ENCODE results near the gene SARDH.

Gene SARDH

GRCh38 chr9:133733421-133733795 is 4.7 kb downstream of the SARDH start:
- no peak for DNase-seq (ENCODE audit: low read depth)

- no peak for DNase-seq (ENCODE audit: low read depth)
Observed at GRCh38 chr9:133732639-133733408, 5.3 kb downstream of the SARDH start.

GRCh38 chr9:133731876-133732638 is 6.1 kb downstream of the SARDH start:
- no peak for DNase-seq (ENCODE audit: low read depth)

DNA sequence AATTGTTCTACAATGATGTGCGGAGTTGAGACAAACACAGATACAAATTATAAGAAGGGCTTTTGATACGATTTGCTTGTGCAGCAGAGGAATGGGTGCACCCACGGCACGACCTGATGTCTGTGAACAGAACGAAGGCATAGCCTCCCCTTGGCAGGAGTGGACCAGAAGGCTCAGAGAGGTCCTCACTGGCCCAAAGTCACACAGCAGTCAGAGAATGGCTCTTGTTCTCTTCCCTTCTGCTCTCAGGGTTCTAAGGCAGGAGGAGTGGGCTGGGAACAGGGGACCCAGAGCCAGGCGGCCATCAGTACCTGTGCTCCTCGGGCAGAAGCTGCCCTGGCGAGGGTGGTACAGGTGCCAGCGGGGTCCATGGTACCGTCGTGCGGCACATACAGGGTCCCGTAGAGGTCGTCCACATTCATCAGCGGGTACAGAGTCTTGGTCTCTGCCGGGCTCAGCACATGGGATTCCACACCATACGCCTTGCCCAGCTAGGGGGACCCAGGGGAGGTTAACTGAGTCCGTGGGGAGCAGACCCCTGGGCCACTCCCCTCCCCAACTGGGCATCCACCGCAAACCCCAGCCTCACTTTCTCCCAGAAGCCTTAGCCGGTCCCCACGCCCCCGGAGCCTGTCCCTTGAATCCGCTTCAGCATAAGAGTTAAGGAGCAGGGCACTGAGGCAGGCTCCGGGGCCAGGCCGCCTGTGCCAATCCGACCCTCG is 7.0 kb downstream of the SARDH start:
- DNase-seq (ENCODE audit: low read depth), result no peak

DNA sequence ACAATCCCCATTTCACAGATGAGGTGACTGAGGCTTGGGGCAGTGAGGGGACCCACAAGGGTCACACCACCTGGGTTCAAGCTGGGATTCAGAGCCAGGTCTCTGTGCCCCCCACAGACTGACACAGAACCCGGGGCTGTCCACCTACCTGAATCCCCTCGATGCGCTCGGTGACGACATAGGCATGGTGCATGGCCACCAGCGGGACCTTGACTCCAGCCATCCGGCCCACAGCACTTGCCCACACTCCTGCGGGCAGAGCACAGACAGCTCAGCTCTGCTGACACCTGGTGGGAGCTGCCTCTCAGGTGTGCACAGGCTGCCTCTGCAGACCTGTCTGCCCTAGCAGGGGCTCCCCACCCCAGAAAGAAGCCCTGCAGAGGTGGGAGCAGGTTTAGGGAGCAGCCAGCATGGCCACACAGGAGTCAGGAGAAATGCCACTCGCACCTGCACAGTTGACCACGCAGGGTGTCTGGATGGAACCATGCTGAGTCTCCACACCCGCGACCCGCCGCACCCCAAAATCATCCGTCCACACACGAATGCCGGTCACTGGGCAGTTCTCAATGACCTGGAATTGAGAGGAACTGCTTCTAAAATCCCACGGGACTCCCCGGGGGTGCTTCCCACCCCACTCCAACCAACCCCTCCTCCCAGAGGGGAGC is 8.4 kb downstream of the SARDH start:
- DNase-seq (ENCODE audit: low read depth), result no peak

DNA sequence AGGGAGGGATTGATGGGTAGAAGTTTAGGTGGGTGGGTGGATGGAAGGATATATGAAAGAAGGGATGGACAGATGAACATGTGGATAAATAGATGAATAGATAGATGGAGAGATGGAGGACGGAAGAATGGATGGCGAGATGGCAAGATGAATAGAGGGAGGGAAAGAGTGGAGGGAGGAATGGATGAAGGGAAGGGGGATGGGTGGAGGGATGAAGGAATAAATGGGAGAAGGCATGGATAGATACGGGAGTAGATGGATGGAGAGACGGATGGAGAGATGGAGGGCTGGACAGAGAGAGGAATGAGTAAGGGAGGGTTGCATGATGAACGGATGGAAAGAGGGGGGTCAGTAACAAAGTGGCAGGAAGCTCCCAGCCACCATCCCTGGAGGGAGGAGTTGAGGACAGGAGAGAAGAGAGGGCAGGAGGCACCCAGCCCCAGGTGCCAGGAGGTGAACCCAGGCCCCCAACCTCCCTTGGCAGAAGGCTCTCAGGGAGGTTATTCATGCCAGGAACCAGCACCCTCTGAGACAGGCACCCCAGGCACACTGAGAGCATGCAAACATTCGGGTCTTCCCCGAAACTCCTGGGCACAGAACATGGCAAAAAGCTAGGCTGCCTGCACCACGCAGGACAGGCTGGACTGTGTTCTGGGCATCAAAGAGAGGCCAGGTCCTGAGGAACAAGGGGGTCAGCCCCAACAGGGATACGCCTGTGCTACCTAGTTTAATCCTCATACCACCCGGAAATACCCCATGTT is 9.1 kb downstream of the SARDH start:
- DNase-seq (ENCODE audit: low read depth), result no peak

- no peak for DNase-seq (ENCODE audit: low read depth)
Observed at GRCh38 chr9:133727876-133728441, 10.2 kb downstream of the SARDH start.

GRCh38 chr9:133727277-133727875 is 10.8 kb downstream of the SARDH start:
- DNase-seq (ENCODE audit: low read depth), result no peak

DNA sequence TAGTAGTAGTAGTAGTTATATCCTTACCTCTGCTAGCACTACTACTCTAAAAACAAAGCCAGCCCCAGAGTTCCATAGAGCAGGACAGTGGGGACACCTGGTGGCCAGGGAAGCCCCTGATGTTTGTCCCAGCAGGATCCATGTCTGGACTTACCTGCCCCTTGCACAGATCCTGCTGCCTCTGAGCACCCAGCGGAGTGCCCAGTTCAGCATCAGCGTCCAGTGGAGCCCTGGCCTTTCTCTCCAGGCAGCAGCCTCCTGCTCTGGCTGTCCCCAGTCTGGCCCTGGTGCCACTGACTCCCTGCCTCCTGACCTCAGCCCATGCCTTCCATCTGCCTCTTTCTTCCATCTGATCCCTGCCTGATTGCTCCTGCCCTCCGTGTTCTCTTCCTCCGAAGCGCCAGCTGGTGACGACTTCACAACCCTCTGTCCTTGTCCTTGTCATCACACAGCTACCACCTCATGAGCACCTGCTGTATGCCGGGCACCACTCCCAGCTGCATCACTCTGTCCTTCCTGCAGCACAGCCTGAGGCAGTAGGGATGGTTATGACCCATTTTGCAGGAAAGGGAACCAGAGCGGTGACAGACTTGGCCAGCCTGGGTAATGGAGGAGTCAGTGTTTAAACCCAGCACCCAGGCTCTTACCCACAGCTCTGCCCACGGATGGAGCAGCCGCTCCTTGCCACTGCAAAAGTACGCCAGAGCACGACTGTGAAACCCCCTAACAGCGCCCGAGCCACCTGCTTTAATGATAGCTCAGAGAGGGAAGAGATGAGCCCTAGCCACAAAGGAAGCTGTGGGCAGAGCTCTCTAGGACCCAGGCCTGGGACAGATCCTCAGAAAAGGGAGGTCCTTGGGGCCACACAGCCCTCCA is 11.5 kb downstream of the SARDH start:
- no peak for DNase-seq (ENCODE audit: low read depth)

DNA sequence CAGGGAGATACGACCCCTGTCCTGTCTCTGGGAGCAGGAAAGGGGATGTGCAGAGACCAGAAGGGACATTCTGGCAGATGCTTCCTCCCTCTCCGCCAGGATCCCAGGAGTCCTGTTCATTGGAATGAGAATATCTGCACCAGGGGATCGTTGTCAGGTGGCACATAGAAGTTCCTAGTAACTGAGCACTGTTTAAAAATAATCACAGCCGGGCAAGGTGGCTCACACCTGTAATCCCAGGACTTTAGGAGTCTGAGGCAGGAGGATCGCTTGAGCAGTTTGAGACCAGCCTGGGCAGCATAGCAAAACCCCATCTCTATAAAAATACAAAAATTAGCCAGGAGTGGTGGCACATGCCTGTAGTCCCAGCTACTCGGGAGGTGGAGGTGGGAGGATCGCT is 12.3 kb downstream of the SARDH start:
- no peak for DNase-seq (ENCODE audit: low read depth)

GRCh38 chr9:133718563-133719315 is 19.4 kb downstream of the SARDH start:
- DNase-seq (ENCODE audit: low read depth), result no peak

- no peak for DNase-seq (ENCODE audit: low read depth)
Observed at GRCh38 chr9:133717113-133718031, 20.8 kb downstream of the SARDH start.

- no peak for DNase-seq (ENCODE audit: low read depth)
Observed at GRCh38 chr9:133716564-133717112, 21.5 kb downstream of the SARDH start.

- no peak for DNase-seq (ENCODE audit: low read depth)
Observed at GRCh38 chr9:133715866-133716563, 22.1 kb downstream of the SARDH start.

GRCh38 chr9:133715295-133715865 is 22.8 kb downstream of the SARDH start:
- no peak for DNase-seq (ENCODE audit: low read depth)

- no peak for DNase-seq (ENCODE audit: low read depth)
Observed at GRCh38 chr9:133714606-133715294, 23.4 kb downstream of the SARDH start.
